Gastroesophageal sphincter (tissue), 3 donors: ENCODE data around the gene ATAD3B.

Experiments
- CTCF ChIP-seq, 4 experiments: fragments of 200-600 bp in 2 of 4; fragments of 450-650 bp in 2 of 4; sonication (generic) in 1 of 4; IDR thresholded peaks; one replicate each; pipeline ENCODE4 v1.5.1; 2017 to 2019; ENCODE audit warnings: antibody characterized with exemption in 4 of 4, mild to moderate bottlenecking in 2 of 4, moderate library complexity in 2 of 4
- EP300 ChIP-seq: sonication (generic); formaldehyde crosslinking; IDR thresholded peaks from one replicate; pipeline ENCODE4 v1.6.1; 2017; ENCODE audit warnings: antibody characterized with exemption, mild to moderate bottlenecking

GRCh38 chr1:1430114-1430982 is 41.2 kb upstream of the ATAD3B start:
- peak in 3 of 4 experiments; percentile 37 to 57 (median 45) for TF ChIP-seq CTCF (IDR thresholded peaks at IDR 0.05)
- no peak for TF ChIP-seq EP300
